ENCODE data around the gene ICAM4.

Gene ICAM4

DNA sequence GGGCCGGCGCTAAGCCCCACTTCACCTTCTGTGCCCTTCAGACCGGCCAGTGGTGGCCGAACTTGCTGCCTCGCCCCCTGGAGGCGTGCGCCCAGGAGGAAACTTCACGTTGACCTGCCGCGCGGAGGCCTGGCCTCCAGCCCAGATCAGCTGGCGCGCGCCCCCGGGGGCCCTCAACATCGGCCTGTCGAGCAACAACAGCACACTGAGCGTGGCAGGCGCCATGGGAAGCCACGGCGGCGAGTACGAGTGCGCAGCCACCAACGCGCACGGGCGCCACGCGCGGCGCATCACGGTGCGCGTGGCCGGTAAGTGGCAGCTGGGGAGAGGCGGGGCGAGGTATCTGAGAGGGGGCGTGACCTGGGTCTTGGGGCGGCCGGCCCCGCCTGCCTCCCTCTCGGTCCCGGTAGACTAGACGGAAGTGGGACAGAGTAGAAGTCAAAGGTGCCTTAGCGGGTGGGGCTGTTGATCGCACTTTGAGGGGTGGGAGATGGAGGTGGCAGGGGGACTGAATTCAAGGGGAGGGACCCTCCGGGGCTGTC, 8.6 kb downstream of the ICAM4 start:
- H3K4me3 Mint-ChIP-seq: peak overlapping the region; percentile 63
- no peak for TF ChIP-seq CTCF (IDR thresholded peaks at IDR 0.05)
- no peaks in the 10 kb centered on the region for H3K36me3 Mint-ChIP-seq (ENCODE audit: low read depth)
- peaks cover 16% of the 10 kb centered on the region for H3K4me1 Mint-ChIP-seq
- peak; percentile 51 for DNase-seq
- no peaks in the 10 kb centered on the region for H3K9me3 Mint-ChIP-seq
- H3K27me3 Mint-ChIP-seq (ENCODE audit: low read depth, poor library complexity): peaks cover 96% of the 10 kb centered on the region
- no peak overlapping the region for H3K27ac Mint-ChIP-seq

GRCh38 chr19:10295847-10296591, 9.3 kb downstream of the ICAM4 start:
- peaks cover 89% of the 10 kb centered on the region for H3K27me3 Mint-ChIP-seq (ENCODE audit: low read depth, poor library complexity)
- TF ChIP-seq CTCF (IDR thresholded peaks at IDR 0.05): no peak
- peak overlapping the region; percentile 63 for H3K4me3 Mint-ChIP-seq
- H3K36me3 Mint-ChIP-seq (ENCODE audit: low read depth): no peaks in the 10 kb centered on the region
- H3K4me1 Mint-ChIP-seq: peaks cover 11% of the 10 kb centered on the region
- no peak overlapping the region for H3K27ac Mint-ChIP-seq
- no peaks in the 10 kb centered on the region for H3K9me3 Mint-ChIP-seq
- DNase-seq: peak; percentile 72

DNA sequence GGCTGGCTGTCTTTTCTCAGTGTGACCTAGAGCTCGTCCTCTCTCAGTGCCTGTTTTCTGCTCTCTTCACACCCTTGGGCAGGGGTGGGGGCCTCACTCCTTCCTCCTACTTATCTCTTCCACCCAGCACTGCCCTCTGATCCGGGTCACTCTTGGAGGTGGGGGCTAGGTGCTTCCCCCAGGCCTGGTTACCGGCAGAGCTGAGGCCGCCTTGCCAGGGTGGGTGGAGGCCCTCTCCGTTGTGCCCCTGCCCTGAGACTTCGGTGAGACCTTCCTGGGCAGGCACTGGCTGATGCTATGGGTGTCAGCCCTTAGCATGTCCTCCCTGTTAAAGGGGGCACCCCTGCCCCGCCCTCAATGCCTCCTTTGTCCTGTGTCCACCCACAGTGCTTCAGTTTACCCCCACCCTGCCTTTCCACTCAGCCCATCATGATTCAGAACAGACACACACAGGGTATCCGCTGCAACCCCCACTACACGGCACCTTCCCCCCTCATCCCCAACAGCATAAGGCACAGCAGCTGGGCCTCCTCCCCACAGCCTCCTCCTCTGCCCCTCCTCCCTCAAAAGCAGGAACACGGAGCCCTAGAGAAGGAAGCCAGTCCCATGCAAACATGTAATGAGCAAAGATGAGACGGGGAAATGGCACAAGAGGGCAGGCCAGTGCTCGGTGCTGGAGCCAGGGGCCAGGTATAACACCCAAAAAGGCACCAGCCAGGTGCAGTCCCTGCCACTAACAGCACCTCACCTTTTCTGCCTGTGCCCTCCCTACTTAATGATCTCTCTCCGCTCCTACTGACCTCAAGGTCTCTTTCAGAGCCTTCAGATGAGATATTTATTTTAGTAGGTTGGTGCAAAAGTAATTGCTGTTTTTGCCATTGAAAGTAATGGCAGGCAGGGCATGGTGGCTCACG, 13.0 kb downstream of the ICAM4 start:
- Mint-ChIP-seq H3K36me3 (ENCODE audit: low read depth) (no peaks in the 10 kb centered on the region), H3K9me3 (no peaks in the 10 kb centered on the region), H3K27me3 (ENCODE audit: low read depth, poor library complexity) (peaks cover 69% of the 10 kb centered on the region), H3K4me3 (no peak overlapping the region), H3K4me1 (peaks cover 23% of the 10 kb centered on the region), H3K27ac (no peak overlapping the region)
- no peak for TF ChIP-seq CTCF (IDR thresholded peaks at IDR 0.05)
- DNase-seq: no peak

GRCh38 chr19:10305139-10305806, 18.5 kb downstream of the ICAM4 start:
- Mint-ChIP-seq H3K4me1 (peaks cover 17% of the 10 kb centered on the region), H3K27me3 (ENCODE audit: low read depth, poor library complexity) (peaks cover 17% of the 10 kb centered on the region), H3K27ac (no peak overlapping the region), H3K36me3 (ENCODE audit: low read depth) (peaks cover 5% of the 10 kb centered on the region), H3K4me3 (no peak overlapping the region), H3K9me3 (no peaks in the 10 kb centered on the region)
- TF ChIP-seq CTCF (IDR thresholded peaks at IDR 0.05): no peak
- no peak for DNase-seq

- no peak for TF ChIP-seq CTCF (IDR thresholded peaks at IDR 0.05)
These were observed 19.6 kb downstream of the ICAM4 start for GRCh38 chr19:10306327-10306726.

More at GRCh38 chr19:10306327-10306726, 19.6 kb downstream of the ICAM4 start:
- H3K36me3 Mint-ChIP-seq (ENCODE audit: low read depth): peaks cover 5% of the 10 kb centered on the region
- no peak for DNase-seq
- H3K27ac Mint-ChIP-seq: no peak overlapping the region
- H3K4me3 Mint-ChIP-seq: no peak overlapping the region
- no peaks in the 10 kb centered on the region for H3K9me3 Mint-ChIP-seq
- H3K27me3 Mint-ChIP-seq (ENCODE audit: low read depth, poor library complexity): peaks cover 14% of the 10 kb centered on the region
- H3K4me1 Mint-ChIP-seq: peaks cover 17% of the 10 kb centered on the region

Measured in nephron progenitor cell (in vitro differentiated cells).